Tibial nerve (tissue), 4 donors: ENCODE data around the gene RAB40A. TPM values are rescaled to one million over a fixed set of nuclear protein-coding genes. Genes with fewer than 3 reads are reported as not detected.

Source experiments
- DNase-seq, 2 donors: peaks; one replicate each; pipeline ENCODE4 v3.0.0-alpha.2; 2019; ENCODE audit warnings: low spot score in 2 of 2
- H3K27ac ChIP-seq, 4 donors: fragments of 200-600 bp; sonication (generic) in 3 of 4; one replicate each; pipeline ENCODE4 v1.5.1; 2017 to 2019; ENCODE audit warnings: mild to moderate bottlenecking in 1 of 4
- H3K27me3 ChIP-seq, 2 donors: fragments of 200-600 bp; sonication (generic) in 1 of 2; one replicate each; pipeline versions ENCODE4 v1.5.1 to v1.6.0; 2017 to 2019
- H3K36me3 ChIP-seq, 3 donors: fragments of 200-600 bp; sonication (generic); one replicate each; pipeline ENCODE4 v1.5.1; 2018 to 2019
- H3K4me1 ChIP-seq, 4 donors: fragments of 200-600 bp; sonication (generic) in 3 of 4; one replicate each; pipeline ENCODE4 v1.5.1; 2017 to 2019
- H3K4me3 ChIP-seq, 4 donors: fragments of 200-600 bp; sonication (generic) in 3 of 4; one replicate each; pipeline ENCODE4 v1.5.1; 2017 to 2019; ENCODE audit warnings: mild to moderate bottlenecking in 1 of 4, moderate library complexity in 1 of 4
- H3K9me3 ChIP-seq, 4 donors: fragments of 200-600 bp; sonication (generic) in 3 of 4; one replicate each; pipeline ENCODE4 v1.5.1; 2017 to 2019
- CTCF ChIP-seq, 5 experiments: fragments of 200-600 bp in 3 of 5; fragments of 450-650 bp in 2 of 5; sonication (generic) in 3 of 5; IDR thresholded peaks; one replicate each; pipeline ENCODE4 v1.5.1; 2016 to 2019; ENCODE audit warnings: antibody characterized with exemption in 5 of 5, mild to moderate bottlenecking in 3 of 5, moderate library complexity in 2 of 5
- EP300 ChIP-seq, 2 donors: sonication (generic); formaldehyde crosslinking; IDR thresholded peaks; one replicate each; pipeline ENCODE4 v1.6.1; 2017; ENCODE audit warnings: antibody characterized with exemption in 2 of 2, mild to moderate bottlenecking in 1 of 2
- POLR2A ChIP-seq, 2 donors: fragments of 450-650 bp; IDR thresholded peaks; one replicate each; pipeline ENCODE4 v1.6.1; 2017; ENCODE audit warnings: antibody characterized with exemption in 2 of 2, mild to moderate bottlenecking in 2 of 2, moderate library complexity in 2 of 2
- WGBS, 2 donors: methylation state at CpG; one replicate each; pipeline ENCODE4 v1.1.5; 2018; 5-methylcytosine and 5-hydroxymethylcytosine counted together
- total RNA-seq, 4 donors: library from RNA; depleted of rRNA; stranded (reverse); fragments of >200 nt; gene quantifications; one replicate each; pipeline ENCODE4 v1.1.0, GENCODE V29; 2016

Gene RAB40A
- total RNA-seq, 4 donors from 2014 or later, result 0.39 to 8.7 (median 3.4) TPM

GRCh38 chrX:103453655-103454054 is 65.6 kb downstream of the RAB40A start:
- Histone ChIP-seq H3K4me3 (no peak overlapping the region), H3K9me3 (peaks cover 0 to 2% (median 0%) of the 10 kb centered on the region in 4 donors), H3K36me3 (peaks cover 0 to 8% (median 0%) of the 10 kb centered on the region in 3 donors), H3K4me1 (no peaks in the 10 kb centered on the region), H3K27me3 (no peaks in the 10 kb centered on the region), H3K27ac (no peak overlapping the region)
- DNase-seq, result no peak
- TF ChIP-seq POLR2A (IDR thresholded peaks at IDR 0.05) (no peak), EP300 (IDR thresholded peaks at IDR 0.05) (no peak), CTCF (IDR thresholded peaks at IDR 0.05) (no peak)
- 42 to 73% methylated on average over 2 of the region's 2 CpGs for WGBS, 2 donors

Other genes with a start within 250 kb of the RAB40A start
- gene TCEAL5, start 242.7 kb downstream of the RAB40A start, total RNA-seq, result not detected
- gene BEX2, start 208.5 kb downstream of the RAB40A start, total RNA-seq, result 1 to 10 TPM in 2 of 4 donors, under 1 TPM in 1, not detected in 1; 0.87 to 4.8 (median 1.2) TPM
- 10 to 100 TPM in 1 of 4 donors, 1 to 10 TPM in 3; 6.1 to 15.9 (median 8.2) TPM for gene TCEAL7, start 189.2 kb downstream of the RAB40A start, total RNA-seq
- 100 to 1,000 TPM in 1 of 4 donors, 10 to 100 TPM in 3; 49.2 to 114 (median 55.4) TPM for gene TCEAL9, start 163.0 kb downstream of the RAB40A start, total RNA-seq
- 100 to 1,000 TPM; 121 to 211 (median 202) TPM for gene BEX3, start 143.0 kb downstream of the RAB40A start, total RNA-seq
- gene TCEAL4, start 66.0 kb upstream of the RAB40A start, total RNA-seq, result 100 to 1,000 TPM; 164 to 453 (median 204) TPM
- 10 to 100 TPM; 23.4 to 52.7 (median 37.1) TPM for gene TCEAL3, start 88.5 kb upstream of the RAB40A start, total RNA-seq
- 100 to 1,000 TPM; 109 to 160 (median 133) TPM for gene TCEAL1, start 109.5 kb upstream of the RAB40A start, total RNA-seq
- 100 to 1,000 TPM; 203 to 284 (median 249) TPM for gene MORF4L2, start 167.2 kb upstream of the RAB40A start, total RNA-seq
- under 1 TPM in 1 of 4 donors, not detected in 3; 0.63 TPM for gene TMEM31, start 191.4 kb upstream of the RAB40A start, total RNA-seq